Astrocyte (in vitro differentiated cells and primary cell): ENCODE results near the gene ASAP2. TPM values are rescaled to one million over a fixed set of nuclear protein-coding genes. Genes with fewer than 3 reads are reported as not detected.

Experiments
- DNase-seq: peaks from one replicate; pipeline ENCODE4 v3.0.0-alpha.2; 2010; ENCODE audit warnings: low read depth
- FAIRE-seq: peaks from 2 replicates; lab custom pipeline; 2011; peaks lifted over from hg19 to GRCh38; lab: Jason Lieb, UNC
- H2AFZ ChIP-seq: 2 replicates; pipeline ENCODE4 v1.6.0; 2012; ENCODE audit warnings: low read depth, low read length, inconsistent platforms
- H3K27ac ChIP-seq: 2 replicates; pipeline ENCODE4 v1.5.1; 2011; ENCODE audit warnings: low read depth, low read length, inconsistent platforms
- H3K27me3 ChIP-seq: 2 replicates; pipeline ENCODE4 v1.6.0; 2011; ENCODE audit warnings: low read length, inconsistent platforms; ENCODE audit not compliant: insufficient read depth
- H3K36me3 ChIP-seq: 2 replicates; pipeline ENCODE4 v1.5.1; 2011; ENCODE audit warnings: low read length, inconsistent platforms; ENCODE audit not compliant: insufficient read depth
- H3K4me1 ChIP-seq: 2 replicates; pipeline ENCODE4 v1.5.1; 2011; ENCODE audit warnings: low read length, inconsistent platforms; ENCODE audit not compliant: insufficient read depth
- H3K4me2 ChIP-seq: 2 replicates; pipeline ENCODE4 v1.6.0; 2012; ENCODE audit warnings: low read length, inconsistent platforms
- H3K4me3 ChIP-seq: 2 replicates; pipeline ENCODE4 v1.5.1; 2011; ENCODE audit warnings: low read depth, mild to moderate bottlenecking, low read length, inconsistent platforms; ENCODE audit not compliant: insufficient read depth
- H3K79me2 ChIP-seq: 2 replicates; pipeline ENCODE4 v1.6.0; 2012; ENCODE audit warnings: mild to moderate bottlenecking, low read length, inconsistent platforms; ENCODE audit not compliant: insufficient read depth
- H3K9ac ChIP-seq: 2 replicates; pipeline ENCODE4 v1.6.0; 2012; ENCODE audit warnings: mild to moderate bottlenecking, low read length, inconsistent platforms
- H3K9me3 ChIP-seq: 2 replicates; pipeline ENCODE4 v1.5.1; 2012; ENCODE audit warnings: low read depth, mild to moderate bottlenecking, low read length, inconsistent platforms; ENCODE audit not compliant: insufficient read depth
- H4K20me1 ChIP-seq: 2 replicates; pipeline ENCODE4 v1.6.0; 2012; ENCODE audit warnings: low read length, inconsistent platforms; ENCODE audit not compliant: insufficient read depth
- H3K27ac Mint-ChIP-seq: one replicate; pipeline ENCODE4 v1.8.0; 2021; ENCODE audit warnings: mild to moderate bottlenecking, mixed read lengths; ENCODE audit not compliant: unreplicated experiment
- H3K27me3 Mint-ChIP-seq: one replicate; pipeline ENCODE4 v1.8.0; 2021; ENCODE audit warnings: low read depth, mixed read lengths; ENCODE audit not compliant: unreplicated experiment
- H3K36me3 Mint-ChIP-seq: one replicate; pipeline ENCODE4 v1.8.0; 2021; ENCODE audit warnings: low read depth, mixed read lengths; ENCODE audit not compliant: unreplicated experiment
- H3K4me1 Mint-ChIP-seq: one replicate; pipeline ENCODE4 v1.8.0; 2021; ENCODE audit warnings: low read depth, mixed read lengths; ENCODE audit not compliant: unreplicated experiment
- H3K4me3 Mint-ChIP-seq: one replicate; pipeline ENCODE4 v1.8.0; 2021; ENCODE audit warnings: mild to moderate bottlenecking, moderate library complexity, mixed read lengths; ENCODE audit not compliant: unreplicated experiment
- H3K9me3 Mint-ChIP-seq: one replicate; pipeline ENCODE4 v1.8.0; 2021; ENCODE audit warnings: mild to moderate bottlenecking, mixed read lengths; ENCODE audit not compliant: unreplicated experiment
- EZH2 ChIP-seq: IDR thresholded peaks from 2 replicates; pipeline ENCODE4 v1.6.1; 2012; ENCODE audit warnings: mild to moderate bottlenecking, low read length, inconsistent platforms; ENCODE audit not compliant: insufficient read depth
- total RNA-seq: library from RNA; stranded (reverse); gene quantifications from 2 replicates; pipeline ENCODE4 v1.2.1, GENCODE V29; 2021
- TF ChIP-seq, protein P1 (sequence below): IDR thresholded peaks from 2 replicates; pipeline ENCODE4 v1.5.1; 2011; ENCODE audit warnings: low read depth, mild to moderate bottlenecking, inconsistent platforms, low read length, moderate library complexity; ENCODE audit not compliant: insufficient read depth

ASAP2 gene
- total RNA-seq, 1 donor from 2014 or later, result 62.6 TPM

DNA sequence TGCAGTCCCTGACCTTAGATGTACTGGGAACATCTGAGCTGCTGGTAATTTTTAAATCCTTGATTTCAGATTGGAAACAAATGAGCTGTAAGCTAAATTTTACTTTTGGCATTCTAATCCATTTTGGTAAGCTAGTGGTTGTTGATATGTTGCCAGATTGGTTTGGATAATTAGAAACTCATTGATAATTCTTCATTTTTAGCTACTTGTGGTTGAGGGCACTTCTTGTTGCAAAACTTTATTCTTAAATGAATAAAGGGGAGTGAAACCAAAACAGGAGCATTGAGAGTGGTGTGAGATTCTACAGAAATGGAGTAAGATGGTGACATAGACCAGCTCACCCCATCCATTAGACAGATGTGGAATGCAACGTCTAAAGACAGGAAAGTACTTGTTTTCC is 152.2 kb downstream of the ASAP2 start:
- Histone ChIP-seq H3K9me3 (no peaks in the 10 kb centered on the region), H4K20me1 (peaks cover 8% of the 10 kb centered on the region), H2AFZ (no peak overlapping the region), H3K27me3 (no peaks in the 10 kb centered on the region), H3K4me2 (no peak overlapping the region), H3K9ac (no peak overlapping the region), H3K4me1 (no peaks in the 10 kb centered on the region), H3K36me3 (peaks cover 37% of the 10 kb centered on the region), H3K27ac (no peak overlapping the region), H3K79me2 (no peaks in the 10 kb centered on the region), H3K4me3 (no peak overlapping the region)
- H3K4me1 Mint-ChIP-seq, result no peaks in the 10 kb centered on the region
- no peaks in the 10 kb centered on the region for H3K27me3 Mint-ChIP-seq
- peaks cover 26% of the 10 kb centered on the region for H3K36me3 Mint-ChIP-seq
- DNase-seq, result no peak
- FAIRE-seq, result no peak
- no peak overlapping the region for H3K4me3 Mint-ChIP-seq
- no peaks in the 10 kb centered on the region for H3K9me3 Mint-ChIP-seq
- no peak overlapping the region for H3K27ac Mint-ChIP-seq
- no peak for TF ChIP-seq EZH2
- TF ChIP-seq, protein P1, sequence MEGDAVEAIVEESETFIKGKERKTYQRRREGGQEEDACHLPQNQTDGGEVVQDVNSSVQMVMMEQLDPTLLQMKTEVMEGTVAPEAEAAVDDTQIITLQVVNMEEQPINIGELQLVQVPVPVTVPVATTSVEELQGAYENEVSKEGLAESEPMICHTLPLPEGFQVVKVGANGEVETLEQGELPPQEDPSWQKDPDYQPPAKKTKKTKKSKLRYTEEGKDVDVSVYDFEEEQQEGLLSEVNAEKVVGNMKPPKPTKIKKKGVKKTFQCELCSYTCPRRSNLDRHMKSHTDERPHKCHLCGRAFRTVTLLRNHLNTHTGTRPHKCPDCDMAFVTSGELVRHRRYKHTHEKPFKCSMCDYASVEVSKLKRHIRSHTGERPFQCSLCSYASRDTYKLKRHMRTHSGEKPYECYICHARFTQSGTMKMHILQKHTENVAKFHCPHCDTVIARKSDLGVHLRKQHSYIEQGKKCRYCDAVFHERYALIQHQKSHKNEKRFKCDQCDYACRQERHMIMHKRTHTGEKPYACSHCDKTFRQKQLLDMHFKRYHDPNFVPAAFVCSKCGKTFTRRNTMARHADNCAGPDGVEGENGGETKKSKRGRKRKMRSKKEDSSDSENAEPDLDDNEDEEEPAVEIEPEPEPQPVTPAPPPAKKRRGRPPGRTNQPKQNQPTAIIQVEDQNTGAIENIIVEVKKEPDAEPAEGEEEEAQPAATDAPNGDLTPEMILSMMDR, result no peak

DNA sequence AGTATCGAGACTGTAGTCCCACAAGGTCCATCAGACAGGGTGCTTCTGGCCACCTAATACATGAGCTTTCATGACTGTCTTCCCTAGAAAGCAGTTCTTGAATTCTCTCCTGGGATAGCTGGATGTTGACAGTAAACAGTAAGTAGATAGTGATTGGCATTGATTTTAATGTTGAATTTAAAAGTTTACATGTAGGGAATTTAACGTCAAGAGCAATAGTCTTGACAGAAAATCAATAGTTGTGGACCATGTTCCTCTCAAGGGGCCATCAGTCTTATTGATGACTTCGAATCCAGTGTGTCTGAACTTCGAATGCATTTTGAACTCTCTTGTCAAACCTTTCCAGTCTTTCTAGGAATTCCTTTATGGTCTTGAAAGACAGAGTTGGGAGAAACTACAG is 152.9 kb downstream of the ASAP2 start:
- H3K9me3 Mint-ChIP-seq, result no peaks in the 10 kb centered on the region
- no peaks in the 10 kb centered on the region for H3K79me2 ChIP-seq
- H3K27ac ChIP-seq, result no peak overlapping the region
- H3K4me1 Mint-ChIP-seq, result peaks cover 2% of the 10 kb centered on the region
- H3K27me3 ChIP-seq, result no peaks in the 10 kb centered on the region
- TF ChIP-seq EZH2, result no peak
- TF ChIP-seq, protein P1, result no peak
- no peak overlapping the region for H3K4me2 ChIP-seq
- DNase-seq (no peak), FAIRE-seq (no peak)
- no peak overlapping the region for H3K27ac Mint-ChIP-seq
- H3K36me3 ChIP-seq, result peaks cover 40% of the 10 kb centered on the region
- peaks cover 28% of the 10 kb centered on the region for H3K36me3 Mint-ChIP-seq
- H3K9ac ChIP-seq, result no peak overlapping the region
- H3K27me3 Mint-ChIP-seq, result no peaks in the 10 kb centered on the region
- no peak overlapping the region for H3K4me3 Mint-ChIP-seq
- H4K20me1 ChIP-seq, result peaks cover 8% of the 10 kb centered on the region
- H3K4me3 ChIP-seq, result no peak overlapping the region
- no peaks in the 10 kb centered on the region for H3K9me3 ChIP-seq
- H3K4me1 ChIP-seq, result no peaks in the 10 kb centered on the region
- no peak overlapping the region for H2AFZ ChIP-seq

DNA sequence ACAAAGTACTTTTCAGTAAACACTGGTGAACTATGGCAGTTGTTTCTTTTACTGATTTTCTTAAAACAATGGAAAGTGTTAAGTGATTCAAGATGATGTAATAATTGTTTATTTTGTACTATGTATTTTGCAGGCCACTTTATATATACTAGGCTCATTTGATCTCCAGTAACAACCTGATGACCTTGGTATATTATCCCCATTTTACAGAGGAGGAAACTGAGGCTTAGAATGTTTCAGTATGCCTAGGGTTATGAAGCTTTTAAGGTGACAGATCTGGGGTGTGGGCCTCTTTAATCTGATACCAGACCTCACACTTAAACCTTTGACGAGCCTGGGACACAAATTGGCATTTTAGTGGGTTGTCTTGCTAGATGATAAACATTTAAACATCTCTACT is 153.5 kb downstream of the ASAP2 start:
- Histone ChIP-seq H2AFZ (no peak overlapping the region), H4K20me1 (peaks cover 8% of the 10 kb centered on the region), H3K9me3 (no peaks in the 10 kb centered on the region), H3K36me3 (peaks cover 46% of the 10 kb centered on the region), H3K27ac (no peak overlapping the region), H3K9ac (no peak overlapping the region), H3K4me1 (no peaks in the 10 kb centered on the region), H3K27me3 (no peaks in the 10 kb centered on the region), H3K79me2 (no peaks in the 10 kb centered on the region), H3K4me3 (no peak overlapping the region), H3K4me2 (no peak overlapping the region)
- Mint-ChIP-seq H3K36me3 (peaks cover 29% of the 10 kb centered on the region), H3K9me3 (no peaks in the 10 kb centered on the region), H3K4me1 (peaks cover 7% of the 10 kb centered on the region), H3K27ac (no peak overlapping the region), H3K4me3 (no peak overlapping the region), H3K27me3 (no peaks in the 10 kb centered on the region)
- FAIRE-seq (no peak), DNase-seq (no peak)
- TF ChIP-seq EZH2, result no peak
- TF ChIP-seq, protein P1, result no peak
